ENCODE data around the gene NBR1. TPM values are rescaled to one million over a fixed set of nuclear protein-coding genes. Genes with fewer than 3 reads are reported as not detected.
"Not testable (repeated sequence)": the region's sequence is repeated elsewhere in the genome, so short reads cannot be mapped to it uniquely, and the experiment has no call there.

Gene NBR1
- total and polyA plus RNA-seq, 2 of the 8 experiments (the other 6 are each of a cell fraction or from before 2014, with no cell fraction given) = 13.5 to 36.0 TPM

DNA sequence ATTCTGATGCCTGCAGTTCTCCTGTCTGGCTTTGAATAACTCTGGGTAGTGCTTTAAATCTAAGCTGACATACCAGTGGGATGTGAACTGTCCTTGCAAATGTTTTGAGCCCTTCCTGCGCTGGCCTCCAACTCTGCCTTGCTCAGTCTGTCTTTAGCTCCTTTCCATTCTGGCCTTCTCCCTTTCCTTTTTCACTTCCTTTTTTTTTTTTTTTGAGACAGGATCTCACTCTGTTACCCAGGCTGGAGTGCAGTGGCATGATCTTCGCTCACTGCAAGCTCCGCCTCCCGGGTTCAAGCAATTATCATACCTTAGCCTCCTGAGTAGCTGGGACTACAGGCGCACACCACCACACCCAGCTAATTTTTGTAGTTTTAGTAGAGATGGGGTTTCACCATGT lies 37.6 kb upstream of the NBR1 start:
- not testable (repeated sequence) for H3K79me1 ChIP-seq (ENCODE audit: low read depth, low read length); H2AK5ac ChIP-seq (ENCODE audit: low read depth, low read length); H4K8ac ChIP-seq (ENCODE audit: extremely low read depth, insufficient read depth, low read length); H3K23me2 ChIP-seq (ENCODE audit: low read depth, low read length); H3K79me2 ChIP-seq (ENCODE audit: control insufficient read depth in 1 of 2, insufficient read depth in 2 of 2, low read length in 2 of 2); H4K20me1 ChIP-seq (replicated peaks in 1 of 2; ENCODE audit: control insufficient read depth in 1 of 2, insufficient read depth in 2 of 2, low read length in 2 of 2); H4K91ac ChIP-seq (replicated peaks; ENCODE audit: insufficient read length, low read length); H3K4me2 ChIP-seq (ENCODE audit: insufficient read depth in 1 of 2, low read depth in 2 of 2, low read length in 2 of 2); H3K18ac ChIP-seq (ENCODE audit: extremely low read depth, low read length); H3K4me1 ChIP-seq (replicated peaks in 1 of 4; ENCODE audit: control insufficient read depth in 3 of 4, insufficient read depth in 4 of 4, low read length in 3 of 4); DNase-seq (ENCODE audit: low read depth in 1 of 2, low spot score in 2 of 2); FAIRE-seq; H4K5ac ChIP-seq (ENCODE audit: insufficient read length, low read depth, low read length); H2BK15ac ChIP-seq (ENCODE audit: low read length); H3K27ac ChIP-seq (ENCODE audit: low read depth, low read length); H3K9me3 ChIP-seq (ENCODE audit: insufficient read depth in 2 of 2, low read depth in 1 of 2, low read length in 1 of 2); H3K23ac ChIP-seq (ENCODE audit: insufficient read length); H3K9ac ChIP-seq (replicated peaks in 1 of 4; ENCODE audit: extremely low read depth in 1 of 4, low read depth in 3 of 4, low read length in 3 of 4); H2BK20ac ChIP-seq (ENCODE audit: low read length); H2BK120ac ChIP-seq (replicated peaks; ENCODE audit: low read depth, low read length); H3K27me3 ChIP-seq (replicated peaks in 1 of 4; ENCODE audit: control insufficient read depth in 3 of 4, extremely low read depth in 1 of 4, insufficient read depth in 3 of 4, low read length in 3 of 4); H3K14ac ChIP-seq (ENCODE audit: insufficient read length); H2BK12ac ChIP-seq (ENCODE audit: low read depth, low read length); H2BK5ac ChIP-seq (ENCODE audit: low read depth, low read length); H2AFZ ChIP-seq (ENCODE audit: low read length); H3K4me3 ChIP-seq (ENCODE audit: extremely low read depth in 1 of 4, insufficient read depth in 2 of 4, low read depth in 3 of 4, low read length in 4 of 4); H3K4ac ChIP-seq (replicated peaks; ENCODE audit: insufficient read length, low read depth, low read length); H3K56ac ChIP-seq (replicated peaks; ENCODE audit: insufficient read length, low read depth, low read length)
- WGBS, 2 experiments (ENCODE audit: extremely low coverage in 1 of 2, insufficient coverage in 1 of 2, insufficient read length in 1 of 2, insufficient replicate concordance in 2 of 2, low coverage in 1 of 2, low lambda C conversion rate in 2 of 2, missing lambda C conversion rate in 1 of 2) = 98% methylated on average over 5 of the region's 5 CpGs; no CpG with 5 or more reads in 1 of the 2 experiments
- POLR2A ChIA-PET (ENCODE audit: partially characterized antibody) = interaction anchor here (1.1 to 2.1 kb wide), 2 partner anchors 9 to 182 kb away, joined by 4 to 10 read pairs; partner anchors contain the start of gene BRCA1
- CTCF ChIA-PET (ENCODE audit: partially characterized antibody) = interaction anchor here (0.9 to 1.7 kb wide), 4 partner anchors 17 to 265 kb away, joined by 3 read pairs; partner anchors contain the start of genes ARL4D and VAT1
- peaks cover 0 to 20% (median 2%) of the 10 kb centered on the region in 4 experiments; a peak in 4 of 8 replicates for H3K36me3 ChIP-seq (ENCODE audit: control insufficient read depth in 2 of 4, insufficient read depth in 4 of 4, low read length in 3 of 4)
